Upper lobe of left lung (tissue), 4 donors: ENCODE measurements around the gene GFRA1.

Experiments
- CTCF ChIP-seq, 6 experiments: fragments of 450-650 bp in 4 of 6; fragments of 200-600 bp in 2 of 6; sonication (generic) in 2 of 6; IDR thresholded peaks; one replicate each; pipeline ENCODE4 v1.5.1; 2016 to 2019; ENCODE audit warnings: antibody characterized with exemption in 6 of 6
- POLR2A ChIP-seq, 4 donors: fragments of 450-650 bp; IDR thresholded peaks; one replicate each; pipeline ENCODE4 v1.5.1; 2016 to 2017; ENCODE audit warnings: antibody characterized with exemption in 4 of 4, mild to moderate bottlenecking in 2 of 4

GRCh38 chr10:116044801-116045248 is 228.2 kb downstream of the GFRA1 start:
- TF ChIP-seq CTCF (IDR thresholded peaks at IDR 0.05) (no peak), POLR2A (IDR thresholded peaks at IDR 0.05) (no peak)
